NCI-H1105 (cell line): ENCODE data around the gene ACAP1.
"Not testable (repeated sequence)": the region's sequence is repeated elsewhere in the genome, so short reads cannot be mapped to it uniquely, and the experiment has no call there.

Experiments used
- DNase-seq: peaks from one replicate; lab custom pipeline; 2025; lab: John Stamatoyannopoulos, UW

ACAP1 gene

GRCh38 chr17:7356072-7356549 is 19.8 kb downstream of the ACAP1 start:
- DNase-seq = peak; percentile 83

- DNase-seq = no peak
Observed at GRCh38 chr17:7356756-7357155, 20.4 kb downstream of the ACAP1 start.

- DNase-seq = no peak
Observed at GRCh38 chr17:7357381-7357780, 21.1 kb downstream of the ACAP1 start.

GRCh38 chr17:7361906-7362305 is 25.6 kb downstream of the ACAP1 start:
- no peak for DNase-seq

DNA sequence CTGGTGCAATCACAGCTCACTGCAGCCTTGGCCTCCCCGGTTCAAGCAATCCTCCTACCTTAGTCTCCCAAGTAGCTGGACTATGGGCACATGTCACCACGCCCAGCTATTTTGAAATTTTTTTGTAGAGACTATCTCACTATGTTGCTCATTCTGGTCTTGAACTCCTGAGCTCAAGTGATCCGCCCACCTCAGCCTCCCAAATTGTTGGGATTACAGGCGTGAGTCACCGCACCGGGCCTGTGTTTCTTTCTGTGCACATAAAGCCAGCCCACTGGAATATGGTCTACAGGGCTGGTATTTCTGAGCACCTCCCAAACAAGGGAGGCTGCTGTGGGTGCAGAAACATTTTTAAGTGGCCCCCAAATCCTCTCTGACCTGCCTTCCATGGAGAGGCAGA is 27.0 kb downstream of the ACAP1 start:
- no peak for DNase-seq

GRCh38 chr17:7365963-7366362 is 29.6 kb downstream of the ACAP1 start:
- not testable (repeated sequence) for DNase-seq

DNA sequence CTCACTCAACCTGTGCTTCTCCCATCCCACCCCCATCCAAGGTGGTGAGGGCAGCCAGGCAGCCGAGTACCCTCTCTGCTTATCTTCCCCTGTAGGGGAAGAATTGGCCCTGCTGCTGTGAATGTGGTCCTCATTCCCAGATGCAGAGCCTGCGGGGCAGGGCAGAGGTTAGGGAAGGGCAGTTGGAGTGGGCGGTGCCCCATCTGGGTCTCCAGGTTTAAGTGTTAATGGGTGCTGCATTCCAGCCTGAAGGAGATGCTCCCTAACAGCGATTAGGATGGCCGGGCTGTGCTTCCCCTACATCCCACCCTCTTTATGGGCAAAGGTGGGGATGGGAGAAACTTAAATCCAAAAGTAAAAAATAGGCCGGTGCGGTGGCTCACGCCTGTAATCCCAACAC is 30.8 kb downstream of the ACAP1 start:
- DNase-seq = no peak

DNA sequence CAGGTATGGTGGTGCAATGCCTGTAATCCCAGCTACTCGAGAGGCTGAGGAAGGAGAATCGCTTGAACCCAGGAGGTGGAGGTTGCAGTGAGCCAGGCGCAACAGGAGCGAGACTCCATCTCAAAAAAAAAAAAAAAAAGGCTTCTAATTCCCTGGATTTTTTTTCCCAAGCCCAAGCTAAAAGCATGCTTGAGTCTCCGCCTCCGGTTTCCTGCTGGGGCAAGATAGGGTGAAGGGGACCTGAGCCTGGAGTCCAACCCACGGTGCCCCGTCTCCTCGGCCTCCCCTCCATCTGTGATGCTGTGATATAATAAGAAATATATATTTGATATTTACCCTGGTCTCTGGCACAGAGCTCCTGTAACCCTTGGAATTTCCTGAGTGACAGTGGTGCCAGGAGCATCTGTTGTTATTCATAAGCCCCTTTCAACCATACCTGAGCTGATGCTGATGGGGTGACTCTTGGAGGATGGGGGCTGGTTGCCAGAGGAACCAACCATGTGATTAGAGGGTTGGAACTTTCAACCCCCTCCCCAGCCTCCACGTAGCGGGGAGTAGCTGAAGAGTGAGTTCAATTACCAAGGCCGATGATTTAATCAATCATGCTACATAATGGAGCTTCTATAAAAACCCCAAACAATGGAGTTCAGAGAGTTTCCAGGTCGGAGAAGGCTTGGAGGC is 31.7 kb downstream of the ACAP1 start:
- no peak for DNase-seq

GRCh38 chr17:7368599-7368994 is 32.3 kb downstream of the ACAP1 start:
- not testable (repeated sequence) for DNase-seq

DNA sequence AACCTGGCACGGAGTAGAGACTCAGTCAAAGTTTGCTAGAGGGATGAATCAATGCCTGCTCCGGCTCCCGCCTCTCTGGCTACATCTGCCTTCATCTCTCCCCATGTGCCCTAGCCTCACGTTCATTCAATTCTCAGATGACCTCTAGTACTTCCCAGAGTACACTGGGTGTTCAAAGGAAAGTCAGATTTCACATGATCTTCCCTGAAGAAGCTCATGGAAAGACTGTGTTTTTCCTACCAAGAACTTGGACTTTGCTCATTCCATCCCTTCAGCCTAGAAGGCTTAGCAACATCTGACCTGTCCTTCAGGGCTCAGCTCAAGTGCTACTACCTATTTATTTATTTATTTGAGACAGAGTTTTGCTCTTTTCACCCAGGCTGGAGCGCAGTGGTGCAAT is 33.5 kb downstream of the ACAP1 start:
- DNase-seq = no peak

GRCh38 chr17:7370853-7371252 is 34.5 kb downstream of the ACAP1 start:
- no peak for DNase-seq

GRCh38 chr17:7374353-7374752 is 38.0 kb downstream of the ACAP1 start:
- DNase-seq = no peak

- no peak for DNase-seq
Observed at GRCh38 chr17:7379134-7379533, 42.8 kb downstream of the ACAP1 start.

- peak; percentile 90 for DNase-seq
Observed at GRCh38 chr17:7380321-7380720, 44.0 kb downstream of the ACAP1 start.

GRCh38 chr17:7380855-7381683 is 44.7 kb downstream of the ACAP1 start, which contains the start of gene TNK1:
TSS of gene TNK1 (plus strand) at chr17:7381089. CDS start at chr17:7382927, 1,838 bp downstream.
- DNase-seq = peak; percentile 2

GRCh38 chr17:7382901-7383300 is 46.6 kb downstream of the ACAP1 start:
- DNase-seq = no peak

- DNase-seq = no peak
Observed at GRCh38 chr17:7383371-7383741, 47.0 kb downstream of the ACAP1 start.

DNA sequence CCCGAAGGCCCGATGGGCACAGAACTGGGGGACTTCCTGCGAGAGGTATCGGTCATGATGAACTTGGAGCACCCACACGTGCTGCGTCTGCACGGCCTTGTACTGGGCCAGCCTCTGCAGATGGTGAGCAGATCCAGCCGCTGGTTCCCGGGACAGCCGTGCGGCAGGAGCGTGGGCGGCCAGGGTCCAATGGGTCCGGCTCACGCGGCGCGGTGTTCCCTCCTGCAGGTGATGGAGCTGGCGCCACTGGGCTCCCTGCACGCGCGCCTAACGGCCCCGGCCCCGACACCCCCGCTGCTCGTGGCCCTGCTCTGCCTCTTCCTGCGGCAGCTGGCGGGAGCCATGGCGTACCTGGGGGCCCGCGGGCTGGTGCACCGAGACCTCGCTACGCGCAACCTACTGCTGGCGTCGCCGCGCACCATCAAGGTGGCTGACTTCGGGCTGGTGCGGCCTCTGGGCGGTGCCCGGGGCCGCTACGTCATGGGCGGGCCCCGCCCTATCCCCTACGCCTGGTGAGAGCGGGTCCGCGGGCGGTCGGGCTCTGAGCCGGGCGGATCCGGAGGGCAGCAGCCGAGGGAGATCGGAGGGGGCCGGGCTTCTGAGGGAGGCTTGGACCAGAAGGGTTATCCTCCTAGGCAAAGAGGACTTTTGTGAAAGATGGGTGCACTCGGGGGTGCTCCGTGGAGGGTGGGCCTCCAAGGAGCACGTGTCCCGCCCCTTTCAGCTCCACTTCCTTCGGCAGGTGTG is 47.6 kb downstream of the ACAP1 start:
- no peak for DNase-seq

DNA sequence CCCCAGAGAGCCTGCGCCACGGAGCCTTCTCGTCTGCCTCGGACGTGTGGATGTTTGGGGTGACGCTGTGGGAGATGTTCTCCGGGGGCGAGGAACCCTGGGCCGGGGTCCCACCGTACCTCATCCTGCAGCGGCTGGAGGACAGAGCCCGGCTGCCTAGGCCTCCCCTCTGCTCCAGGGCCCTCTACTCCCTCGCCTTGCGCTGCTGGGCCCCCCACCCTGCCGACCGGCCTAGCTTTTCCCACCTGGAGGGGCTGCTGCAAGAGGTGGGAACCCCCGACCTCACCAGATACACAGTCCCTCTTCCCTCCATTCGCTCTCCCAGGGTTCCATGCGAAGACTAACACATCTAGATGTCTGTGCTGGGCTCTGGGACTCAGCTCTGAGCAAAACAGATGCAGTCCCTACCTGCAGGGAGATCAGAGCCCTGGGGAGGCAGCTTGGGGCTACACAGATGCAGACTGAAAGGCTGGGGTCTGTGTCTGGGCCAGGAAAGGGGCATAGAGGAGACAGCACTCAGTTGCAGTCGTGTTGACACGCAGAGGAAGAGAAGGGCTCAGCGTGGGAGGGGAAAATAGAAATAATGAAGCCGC is 48.3 kb downstream of the ACAP1 start:
- no peak for DNase-seq

GRCh38 chr17:7388856-7389255 is 52.5 kb downstream of the ACAP1 start:
- DNase-seq = no peak

DNA sequence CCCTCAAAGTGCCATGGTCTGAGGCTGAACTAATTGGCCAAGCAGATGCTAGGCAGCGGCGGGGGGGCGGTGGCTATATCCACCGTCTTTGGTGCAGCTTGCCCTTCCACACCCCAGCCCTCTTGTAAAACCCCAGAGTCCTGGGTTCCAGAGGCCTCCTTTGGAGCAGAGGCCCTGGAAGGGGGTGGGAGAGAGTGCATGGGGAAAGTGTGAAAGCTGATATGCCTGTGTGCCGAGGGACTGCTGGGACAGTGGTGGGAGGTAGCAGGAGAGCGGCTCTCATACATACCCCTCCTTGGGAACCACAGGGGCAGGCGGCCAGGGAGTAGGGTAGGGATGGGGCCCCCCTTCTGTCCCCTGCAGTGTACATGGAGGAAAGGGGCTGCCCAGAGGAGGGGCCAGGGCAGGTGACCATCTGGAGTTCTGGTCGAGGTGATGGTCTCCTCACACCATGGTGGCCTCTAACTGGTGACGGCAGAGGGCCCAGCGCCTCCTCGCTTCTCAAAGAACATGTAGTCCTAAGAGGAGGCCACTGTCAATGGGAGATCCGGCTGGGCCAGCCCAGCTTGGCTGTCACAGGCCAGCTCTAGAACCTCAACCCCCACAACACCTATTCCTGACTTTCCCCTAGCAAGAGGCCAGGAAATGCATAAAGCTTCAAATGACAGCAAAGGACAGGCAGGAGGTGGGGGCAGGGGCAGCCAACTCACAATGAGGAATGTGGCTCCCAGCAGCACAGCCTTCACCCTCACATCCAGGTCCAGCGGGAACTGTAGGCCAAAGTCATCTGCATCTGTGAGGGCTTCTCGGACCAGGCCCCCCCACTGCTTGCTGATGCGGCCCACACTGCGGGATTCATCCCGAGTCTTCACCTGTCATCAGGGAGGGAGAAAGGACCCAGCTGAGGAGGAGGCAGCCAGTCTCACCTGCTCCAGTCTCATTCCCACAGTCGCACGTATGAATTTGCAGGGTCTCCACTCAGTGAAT is 53.9 kb downstream of the ACAP1 start:
- no peak for DNase-seq
